HepG2 (cell line): Measurements from ENCODE around the gene DYSF. TPM values are rescaled to one million over a fixed set of nuclear protein-coding genes. Genes with fewer than 3 reads are reported as not detected.

Experiments
- CENPX ChIP-seq: sonication (generic); formaldehyde crosslinking; IDR thresholded peaks from 2 replicates; pipeline ENCODE4 v1.9.0; 2021; ENCODE audit warnings: mild to moderate bottlenecking, missing genetic modification reagents, moderate library complexity
- HBP1 ChIP-seq: IDR thresholded peaks from 2 replicates; pipeline ENCODE4 v1.6.1; 2016; ENCODE audit warnings: low read depth, control low read depth
- HNF4G ChIP-seq, 2 experiments: sonication (generic) in 1 of 2; formaldehyde crosslinking in 1 of 2; IDR thresholded peaks; 2 replicates each; pipeline versions ENCODE4 v1.4.0 to v1.6.1; 2011 to 2020; ENCODE audit warnings: borderline replicate concordance in 2 of 2, low read depth in 2 of 2, mild to moderate bottlenecking in 2 of 2, low read length in 1 of 2, missing genetic modification reagents in 1 of 2, moderate library complexity in 1 of 2
- PAXIP1 ChIP-seq: sonication (generic); formaldehyde crosslinking; conservative IDR thresholded peaks from 2 replicates; pipeline ENCODE4 v1.4.0; 2020; ENCODE audit warnings: mild to moderate bottlenecking, missing genetic modification reagents, moderate library complexity
- RBFOX2 ChIP-seq: fragments of 200-400 bp; formaldehyde crosslinking; IDR thresholded peaks from 2 replicates; pipeline ENCODE4 v1.6.1; 2017; ENCODE audit warnings: low read depth, mild to moderate bottlenecking, low read length
- TARDBP ChIP-seq: sonication (generic); formaldehyde crosslinking; IDR thresholded peaks from 2 replicates; pipeline ENCODE4 v1.8.0; 2022; ENCODE audit warnings: mild to moderate bottlenecking, missing genetic modification reagents
- TCF7L2 ChIP-seq: IDR thresholded peaks from 2 replicates; pipeline ENCODE4 v1.6.1; 2011; ENCODE audit warnings: mild to moderate bottlenecking, low read depth, low read length, moderate library complexity
- TFAP4 ChIP-seq: sonication (generic); IDR thresholded peaks from 2 replicates; pipeline ENCODE4 v1.6.1; 2016; ENCODE audit warnings: low read depth, borderline replicate concordance
- WIZ ChIP-seq: sonication (generic); formaldehyde crosslinking; IDR thresholded peaks from 2 replicates; pipeline ENCODE4 v1.5.1; 2020; ENCODE audit warnings: mild to moderate bottlenecking, missing genetic modification reagents
- ZNF260 ChIP-seq: sonication (generic); formaldehyde crosslinking; IDR thresholded peaks from 2 replicates; pipeline ENCODE4 v1.4.0; 2020; ENCODE audit warnings: missing genetic modification reagents, low read depth, mild to moderate bottlenecking, borderline replicate concordance
- ZNF30 ChIP-seq: sonication (generic); formaldehyde crosslinking; IDR thresholded peaks from 2 replicates; pipeline ENCODE4 v1.5.0; 2020; ENCODE audit warnings: mild to moderate bottlenecking, missing genetic modification reagents
- ZNF337 ChIP-seq: sonication (generic); formaldehyde crosslinking; IDR thresholded peaks from 2 replicates; pipeline ENCODE4 v1.5.1; 2020; ENCODE audit warnings: missing genetic modification reagents, low read depth, mild to moderate bottlenecking, borderline replicate concordance
- ZNF782 ChIP-seq: sonication (generic); formaldehyde crosslinking; IDR thresholded peaks from 2 replicates; pipeline ENCODE4 v1.4.0; 2020; ENCODE audit warnings: missing genetic modification reagents, mild to moderate bottlenecking, borderline replicate concordance
- ZNF790 ChIP-seq: sonication (generic); formaldehyde crosslinking; IDR thresholded peaks from 2 replicates; pipeline ENCODE4 v1.8.0; 2022; ENCODE audit warnings: missing genetic modification reagents, mild to moderate bottlenecking, borderline replicate concordance
- polyA plus RNA-seq, 8 experiments: library from polyadenylated mRNA; depleted of rRNA in 3 of 8; stranded (reverse) in 7 of 8; unstranded in 1 of 8; fragments of >200 nt; fragmentation: Illumina TruSeq in 4 of 8; extraction: Trizol in 4 of 8; gene quantifications; 2 replicates each; pipeline versions ENCODE4 v1.2.1 to v1.2.3, GENCODE V29; 2011 to 2016; ENCODE audit warnings: low read depth in 4 of 8, missing spikeins in 1 of 8, mixed read lengths in 1 of 8; ENCODE audit not compliant: insufficient read depth in 1 of 8
- total RNA-seq, 5 experiments: library from RNA; depleted of rRNA; stranded (reverse); fragments of >200 nt; fragmentation: Illumina TruSeq; extraction: Trizol; gene quantifications; 2 replicates each; pipeline ENCODE4 v1.2.3, GENCODE V29; 2016; ENCODE audit warnings: low read depth in 1 of 5
- TF ChIP-seq, protein P1 (sequence below): sonication (generic); formaldehyde crosslinking; IDR thresholded peaks from 2 replicates; pipeline ENCODE4 v1.8.0; 2022; ENCODE audit warnings: missing genetic modification reagents, mild to moderate bottlenecking, moderate library complexity, borderline replicate concordance
- TF ChIP-seq, protein P2 (sequence below): IDR thresholded peaks from 2 replicates; pipeline ENCODE4 v1.6.1; 2012; ENCODE audit warnings: low read depth, low read length, improper control_type of control experiment

Gene DYSF
- total and polyA plus RNA-seq, 2 of the 13 experiments (the other 11 are each of a cell fraction or from before 2014, with no cell fraction given), result 0.15 to 2.4 TPM

- TF ChIP-seq PAXIP1 (CRISPR knock-in tag) (peak; percentile 83), ZNF782 (no peak), TFAP4 (peak; percentile 46; the same call in 1 of the 2 replicates), CENPX (no peak), HBP1 (peak; percentile 88), ZNF30 (0 out of 2 replicates have a peak, but pooled peaks have one; percentile 61), HNF4G (IDR thresholded peaks at IDR 0.05; ENCODE audit: borderline replicate concordance, low read depth, low read length) (peak; percentile 91), HNF4G (CRISPR knock-in tag; IDR thresholded peaks at IDR 0.05; ENCODE audit: borderline replicate concordance, low read depth) (peak; percentile 91), ZNF260 (no peak), ZNF790 (CRISPR knock-in tag) (0 out of 2 replicates have a peak, but pooled peaks have one; percentile 43), ZNF337 (CRISPR knock-in tag) (no peak), TARDBP (CRISPR knock-in tag) (peak; percentile 52; the same call in 1 of the 2 replicates), WIZ (peak; percentile 92), TCF7L2 (no peak), RBFOX2 (peak; percentile 86)
- TF ChIP-seq, protein P1, sequence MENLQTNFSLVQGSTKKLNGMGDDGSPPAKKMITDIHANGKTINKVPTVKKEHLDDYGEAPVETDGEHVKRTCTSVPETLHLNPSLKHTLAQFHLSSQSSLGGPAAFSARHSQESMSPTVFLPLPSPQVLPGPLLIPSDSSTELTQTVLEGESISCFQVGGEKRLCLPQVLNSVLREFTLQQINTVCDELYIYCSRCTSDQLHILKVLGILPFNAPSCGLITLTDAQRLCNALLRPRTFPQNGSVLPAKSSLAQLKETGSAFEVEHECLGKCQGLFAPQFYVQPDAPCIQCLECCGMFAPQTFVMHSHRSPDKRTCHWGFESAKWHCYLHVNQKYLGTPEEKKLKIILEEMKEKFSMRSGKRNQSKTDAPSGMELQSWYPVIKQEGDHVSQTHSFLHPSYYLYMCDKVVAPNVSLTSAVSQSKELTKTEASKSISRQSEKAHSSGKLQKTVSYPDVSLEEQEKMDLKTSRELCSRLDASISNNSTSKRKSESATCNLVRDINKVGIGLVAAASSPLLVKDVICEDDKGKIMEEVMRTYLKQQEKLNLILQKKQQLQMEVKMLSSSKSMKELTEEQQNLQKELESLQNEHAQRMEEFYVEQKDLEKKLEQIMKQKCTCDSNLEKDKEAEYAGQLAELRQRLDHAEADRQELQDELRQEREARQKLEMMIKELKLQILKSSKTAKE (CRISPR knock-in tag), result no peak; the same call in 1 of the 2 replicates
- TF ChIP-seq, protein P2, sequence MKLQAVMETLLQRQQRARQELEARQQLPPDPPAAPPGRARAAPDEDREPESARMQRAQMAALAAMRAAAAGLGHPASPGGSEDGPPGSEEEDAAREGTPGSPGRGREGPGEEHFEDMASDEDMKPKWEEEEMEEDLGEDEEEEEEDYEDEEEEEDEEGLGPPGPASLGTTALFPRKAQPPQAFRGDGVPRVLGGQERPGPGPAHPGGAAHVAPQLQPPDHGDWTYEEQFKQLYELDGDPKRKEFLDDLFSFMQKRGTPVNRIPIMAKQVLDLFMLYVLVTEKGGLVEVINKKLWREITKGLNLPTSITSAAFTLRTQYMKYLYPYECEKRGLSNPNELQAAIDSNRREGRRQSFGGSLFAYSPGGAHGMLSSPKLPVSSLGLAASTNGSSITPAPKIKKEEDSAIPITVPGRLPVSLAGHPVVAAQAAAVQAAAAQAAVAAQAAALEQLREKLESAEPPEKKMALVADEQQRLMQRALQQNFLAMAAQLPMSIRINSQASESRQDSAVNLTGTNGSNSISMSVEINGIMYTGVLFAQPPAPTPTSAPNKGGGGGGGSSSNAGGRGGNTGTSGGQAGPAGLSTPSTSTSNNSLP, result no peak
Measured at GRCh38 chr2:71555798-71556454, 102.6 kb downstream of the DYSF start (continued).
